NK-92 (cell line): ENCODE data around the gene PDE8B.

ENCODE experiments used
- DNase-seq: peaks from one replicate; lab custom pipeline; 2025; ENCODE audit not compliant: unreplicated experiment; lab: John Stamatoyannopoulos, UW

PDE8B gene

DNA sequence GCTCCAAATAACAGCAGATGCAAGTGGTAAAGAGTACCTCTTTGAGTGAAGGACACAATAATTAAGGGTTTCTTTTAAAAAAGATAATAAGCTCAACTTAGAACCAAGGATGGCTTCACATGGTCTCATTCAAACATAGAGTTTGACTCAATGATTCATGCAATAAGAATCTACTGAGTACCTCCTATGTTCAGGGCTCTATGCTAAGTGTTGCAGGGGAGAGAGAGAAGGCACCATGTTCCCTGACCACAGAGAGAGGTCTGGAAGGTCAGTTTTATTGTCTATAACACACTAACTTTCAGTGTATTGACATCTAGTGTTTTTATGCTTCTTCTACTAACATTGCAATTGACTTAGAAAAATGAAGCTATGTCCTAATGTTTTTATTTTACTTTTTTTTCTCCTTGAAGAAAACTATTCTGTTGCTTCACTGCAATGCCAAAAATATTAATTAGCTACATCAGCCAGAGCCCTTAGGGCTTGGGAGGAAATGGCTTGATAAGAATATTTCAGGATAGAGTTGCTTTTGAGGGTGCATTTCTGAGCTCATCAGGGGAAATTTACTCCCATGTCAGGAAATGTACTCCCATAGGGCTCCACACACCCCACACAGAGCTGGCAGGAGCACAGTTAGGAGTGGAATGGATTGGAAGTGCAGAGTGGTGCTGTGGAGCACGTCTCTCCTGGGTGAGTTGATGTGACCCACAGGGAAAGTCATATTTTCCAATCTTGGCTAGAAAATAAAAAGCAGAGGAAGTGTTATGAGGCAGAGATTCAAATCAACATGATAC, 106.6 kb downstream of the PDE8B start:
- no peak for DNase-seq

DNA sequence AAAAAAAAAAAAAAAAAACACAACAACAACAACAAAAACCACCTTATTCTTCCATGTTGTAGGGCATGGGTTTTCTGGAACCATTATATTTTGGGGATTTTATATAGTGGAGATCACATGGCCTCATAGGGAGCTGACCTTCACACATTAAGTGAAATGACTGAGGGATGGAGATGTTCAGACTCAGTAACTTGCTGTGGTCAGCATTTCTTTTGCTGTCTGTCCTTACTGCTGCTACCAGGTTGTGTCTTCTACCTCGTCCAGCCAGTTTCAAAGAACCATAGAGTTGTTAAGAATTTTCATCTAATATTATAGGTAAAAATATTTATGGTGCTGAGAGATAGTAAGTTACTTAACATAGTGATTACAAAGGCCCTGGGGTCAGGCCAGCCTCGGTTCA, 107.6 kb downstream of the PDE8B start:
- no peak for DNase-seq

DNA sequence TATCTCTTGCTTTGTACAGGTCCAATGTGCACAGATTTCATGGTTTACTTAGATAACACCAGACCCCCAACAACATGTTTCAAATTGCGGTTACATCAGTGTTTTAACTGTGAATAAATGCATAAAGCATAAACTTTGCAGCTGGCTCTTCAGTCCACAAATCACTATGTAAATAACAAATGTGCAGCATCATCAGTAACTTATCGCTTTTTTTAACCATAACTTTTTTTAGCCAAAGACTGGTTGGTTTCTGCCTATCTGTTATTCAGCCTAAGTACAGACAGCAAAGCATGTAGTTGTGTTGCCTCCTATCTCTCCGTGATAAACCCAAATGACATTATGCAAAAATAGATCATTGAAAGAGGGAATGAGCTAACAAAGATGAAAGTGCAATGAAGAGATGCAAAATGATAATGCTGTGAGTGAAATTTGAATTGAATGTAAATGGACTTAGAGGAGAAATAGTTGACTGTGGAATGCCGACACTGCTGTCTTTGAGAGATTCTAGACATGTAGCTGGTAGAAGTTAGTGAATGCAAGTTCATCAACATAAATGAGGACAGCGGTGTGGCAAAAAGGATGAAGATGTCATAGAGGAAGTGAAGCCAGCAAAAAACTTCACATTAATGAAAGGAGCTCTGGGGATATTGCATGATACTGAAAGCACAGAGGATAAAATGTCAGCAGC, 108.8 kb downstream of the PDE8B start:
- DNase-seq: no peak

DNA sequence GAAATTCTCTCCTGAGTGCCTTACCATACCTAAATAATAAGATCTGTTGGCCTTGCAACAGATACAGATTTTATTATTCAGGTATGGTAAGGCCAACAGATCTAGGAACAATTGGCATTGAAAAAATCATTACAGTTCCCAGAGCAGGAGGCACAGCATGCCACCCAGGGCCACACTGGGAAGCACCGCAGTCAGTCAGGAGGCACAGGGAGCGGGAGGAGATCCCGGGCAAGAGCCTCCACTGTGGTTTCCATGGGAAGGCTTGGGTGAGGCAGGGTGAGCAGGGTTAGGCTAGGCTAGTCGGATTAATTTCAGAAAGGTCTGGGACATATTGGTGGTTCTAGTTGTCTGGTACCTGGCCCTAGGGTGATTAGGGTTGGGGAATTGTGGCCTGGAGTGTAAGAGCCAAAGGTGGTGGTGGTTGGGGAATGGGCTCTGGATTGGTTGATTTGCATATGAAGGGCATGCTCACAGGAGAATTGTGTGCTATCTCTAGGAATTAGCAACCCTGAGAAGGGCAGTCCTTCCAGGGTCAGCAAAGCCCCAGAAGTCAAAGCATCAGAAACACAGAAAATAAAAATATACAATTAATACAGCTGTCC, 111.4 kb downstream of the PDE8B start:
- no peak for DNase-seq

DNA sequence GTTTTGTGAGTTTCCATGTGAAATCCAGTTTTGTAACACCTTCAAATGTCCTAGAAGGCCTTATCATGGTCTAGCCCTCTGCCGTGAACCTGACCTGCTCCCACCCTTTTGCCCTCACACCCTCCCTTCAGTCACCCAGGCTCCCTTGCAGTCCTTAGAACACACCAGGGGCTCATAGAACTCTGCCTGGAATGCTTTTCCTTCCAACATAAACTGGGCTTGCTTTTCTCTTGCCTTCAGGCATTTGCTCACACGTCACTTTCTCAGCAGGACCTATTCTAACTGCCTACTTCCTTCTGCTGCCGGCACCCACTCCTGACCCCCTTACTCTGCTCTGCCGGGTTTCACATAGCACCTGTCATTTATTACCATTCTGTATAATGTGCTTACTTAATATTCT, 111.9 kb downstream of the PDE8B start:
- DNase-seq: no peak

DNA sequence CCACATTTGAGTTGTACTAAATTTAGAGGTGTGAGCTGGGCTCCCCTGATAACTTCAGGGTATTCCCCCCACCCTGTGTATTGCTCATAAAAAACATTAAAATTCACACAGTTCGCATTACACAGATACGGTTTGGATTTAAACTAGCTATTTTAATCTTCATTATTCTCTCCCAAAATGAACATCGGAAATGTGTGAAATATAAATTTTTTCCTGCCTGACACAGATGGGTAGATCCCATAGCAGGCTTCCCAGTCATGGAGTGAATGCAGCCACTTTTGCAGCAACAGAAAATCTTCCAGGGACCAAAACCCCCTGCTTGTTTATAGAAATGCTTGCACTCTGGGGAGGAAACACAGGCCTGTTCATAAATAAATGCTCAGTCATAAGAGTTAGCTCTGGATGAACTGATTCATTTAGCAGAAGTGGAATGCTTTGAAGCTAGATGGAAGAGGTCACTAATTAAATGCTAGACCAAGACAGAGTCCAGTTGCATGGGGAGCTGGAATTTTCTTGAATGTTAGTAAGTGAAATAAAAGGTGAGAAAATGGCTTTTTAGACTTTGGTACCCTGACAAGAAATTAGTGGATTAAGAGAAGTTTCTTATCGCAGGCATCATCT, 115.6 kb downstream of the PDE8B start:
- DNase-seq: no peak

DNA sequence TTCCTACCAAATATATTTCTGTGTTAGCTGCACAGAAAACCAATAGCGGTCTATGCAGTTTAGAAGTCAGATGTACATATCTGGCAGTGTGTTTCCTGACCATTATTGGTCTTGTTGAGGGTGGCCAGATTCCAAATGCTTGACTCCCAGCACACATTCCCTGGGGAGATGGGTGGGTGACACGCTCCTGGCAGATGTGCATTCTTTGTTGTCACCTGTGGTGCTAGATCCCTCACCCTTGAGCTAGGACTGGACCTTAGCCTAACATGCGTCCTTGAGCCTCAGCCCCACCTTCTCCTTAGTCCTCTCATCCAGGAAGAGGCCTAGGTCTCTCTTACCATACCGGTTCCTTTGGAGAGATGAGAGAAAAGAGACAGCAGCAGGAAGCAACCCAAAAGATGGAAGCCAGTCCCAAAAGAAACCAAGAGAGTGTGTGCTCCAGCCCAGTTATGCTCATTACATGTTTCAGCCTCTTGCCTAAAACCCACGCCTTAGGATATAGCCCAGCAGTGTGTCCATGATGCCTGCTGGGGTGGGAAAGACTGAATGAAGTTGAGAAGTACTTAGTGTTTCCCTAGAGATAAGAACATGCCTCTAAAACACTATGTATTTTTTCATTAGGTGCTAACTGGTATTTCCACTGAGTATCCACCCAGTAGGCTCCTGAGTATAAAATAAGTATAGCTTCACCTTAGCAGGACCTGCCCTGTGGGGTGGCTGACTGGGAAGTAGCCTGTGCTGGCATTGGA, 116.7 kb downstream of the PDE8B start:
- DNase-seq: no peak

DNA sequence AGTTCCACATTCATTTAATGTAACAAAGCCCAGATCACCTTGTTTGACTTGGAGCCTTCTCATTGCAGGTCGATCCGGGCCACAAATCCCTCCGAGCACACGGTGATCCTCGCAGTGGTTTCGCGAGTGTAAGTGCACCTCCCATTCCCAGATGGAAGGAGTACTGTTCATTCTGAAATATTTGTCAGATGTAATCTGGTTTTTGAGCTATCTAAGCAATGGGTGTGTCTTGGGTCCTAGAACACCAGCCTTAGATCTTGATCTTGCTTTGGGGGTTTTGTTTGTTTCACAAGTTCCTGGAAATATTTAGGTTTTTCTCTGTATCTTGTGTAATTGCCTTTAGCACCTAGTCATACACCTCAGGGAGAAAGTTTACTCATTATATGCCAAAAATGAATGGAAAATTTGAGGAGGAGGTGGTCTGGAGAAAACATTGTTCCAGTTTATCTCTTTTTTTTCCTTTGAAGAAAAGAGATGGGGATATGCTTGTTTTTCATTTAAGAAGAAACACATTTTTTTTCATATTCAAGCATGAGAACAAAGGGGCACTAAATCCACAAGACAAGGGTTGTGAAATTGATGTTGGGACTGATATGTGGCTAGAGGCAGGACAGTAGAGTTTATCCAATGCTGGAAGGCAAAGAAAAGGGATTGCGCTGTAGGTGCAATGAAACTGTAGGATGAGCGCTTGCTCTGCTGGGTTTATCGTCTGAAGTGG, 118.6 kb downstream of the PDE8B start:
- DNase-seq: no peak

DNA sequence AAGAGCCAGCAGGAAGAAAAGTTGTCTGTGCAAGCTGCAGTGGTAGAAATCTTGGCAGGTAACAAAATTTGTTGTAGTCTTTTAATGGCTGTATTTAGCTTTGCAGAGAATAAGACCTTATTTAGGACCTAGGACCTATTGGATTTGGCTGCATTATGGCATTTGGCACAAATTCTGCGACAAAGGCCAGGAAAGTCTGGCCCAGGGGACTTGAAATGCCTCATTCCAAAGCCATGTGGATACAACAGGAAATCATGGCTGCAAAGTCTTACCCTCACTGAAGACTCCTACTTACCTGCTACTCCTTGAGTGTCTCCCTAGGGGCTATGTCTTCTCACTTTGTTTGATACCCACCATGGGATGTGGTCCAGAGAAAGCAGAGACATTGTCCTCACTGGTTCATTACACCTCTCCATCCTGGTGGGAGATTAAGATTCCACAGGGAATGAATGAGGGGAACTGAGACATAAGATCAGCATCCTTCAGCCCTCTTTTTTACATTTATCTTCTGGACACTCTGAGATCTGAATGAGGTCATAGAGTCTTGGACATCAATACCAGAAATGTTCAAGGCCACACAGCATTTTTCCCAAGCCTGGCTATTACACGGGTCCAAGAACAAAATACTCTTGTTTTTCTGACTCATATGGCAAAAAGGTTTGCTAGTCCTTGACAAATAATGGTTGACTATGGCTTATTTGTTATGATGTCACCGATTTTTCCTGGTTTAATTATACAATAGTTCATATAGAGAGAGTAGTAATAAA, 119.4 kb downstream of the PDE8B start:
- no peak for DNase-seq

DNA sequence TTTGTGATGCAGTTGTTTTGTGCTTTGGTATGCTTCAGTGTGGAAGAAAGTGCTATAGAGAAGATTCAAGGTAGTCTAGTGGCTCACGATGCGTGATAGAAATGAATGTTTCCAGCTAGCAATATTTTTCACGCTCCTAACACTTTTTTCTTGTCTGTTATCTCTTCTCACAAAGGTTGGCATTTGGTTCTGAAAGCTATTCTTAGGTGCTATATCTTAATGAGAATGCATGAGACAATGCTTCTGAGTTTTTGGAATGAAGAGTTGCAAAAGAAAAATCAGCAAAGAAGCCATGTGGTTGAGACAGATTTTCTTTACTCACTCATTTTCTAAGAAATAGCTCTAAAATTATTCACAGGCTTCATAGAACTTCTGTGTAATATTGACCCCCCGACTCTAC, 122.6 kb downstream of the PDE8B start:
- no peak for DNase-seq

DNA sequence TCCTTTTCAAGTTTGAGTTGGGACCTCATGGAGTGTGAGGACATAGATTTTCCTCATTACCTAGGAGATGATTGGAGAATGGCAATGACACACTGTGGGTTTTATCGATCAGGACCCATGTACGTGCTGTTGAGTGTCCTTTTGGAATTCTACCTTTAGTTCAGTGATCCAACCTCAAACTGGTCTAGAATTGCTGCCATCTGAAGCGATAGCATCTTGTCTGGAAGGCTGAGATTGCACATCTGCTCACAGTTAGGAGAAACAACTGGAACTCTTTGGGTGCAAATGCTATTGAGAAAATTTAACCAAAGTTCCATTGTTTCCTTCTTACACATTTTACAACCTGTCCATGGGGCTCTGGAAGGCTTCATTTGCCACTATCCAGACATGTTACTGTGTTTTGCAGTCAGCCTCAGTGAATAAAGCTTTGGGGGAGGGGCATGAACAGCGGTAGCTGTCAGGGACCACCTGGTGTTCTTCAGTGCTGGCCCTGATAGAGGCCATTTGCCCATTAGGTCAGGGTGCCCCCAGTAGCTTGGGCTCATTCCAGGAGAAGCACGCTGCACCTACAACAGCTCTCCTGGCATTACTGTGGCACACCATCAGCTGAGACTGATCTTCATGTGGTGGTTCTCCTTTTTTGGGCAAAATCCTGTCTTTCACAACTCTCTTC, 123.1 kb downstream of the PDE8B start:
- DNase-seq: no peak

DNA sequence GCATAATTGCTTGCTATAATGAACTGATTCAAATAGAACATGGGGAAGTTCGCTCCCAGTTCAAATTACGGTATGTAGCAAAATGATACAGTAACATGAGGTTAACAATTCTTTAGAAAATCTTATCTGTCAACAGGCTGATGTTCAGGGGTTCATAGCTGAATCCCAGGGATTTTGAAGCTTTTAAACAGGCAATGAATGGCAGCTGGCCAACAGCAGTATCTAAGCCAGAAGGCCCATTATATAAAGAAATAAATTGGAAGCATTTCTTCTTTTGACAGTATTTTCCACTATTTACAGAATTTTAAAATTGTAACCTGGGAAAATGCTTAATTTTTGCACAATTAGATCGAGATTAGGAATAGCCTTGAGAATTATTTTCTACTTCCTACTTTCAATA, 126.8 kb downstream of the PDE8B start:
- no peak for DNase-seq

DNA sequence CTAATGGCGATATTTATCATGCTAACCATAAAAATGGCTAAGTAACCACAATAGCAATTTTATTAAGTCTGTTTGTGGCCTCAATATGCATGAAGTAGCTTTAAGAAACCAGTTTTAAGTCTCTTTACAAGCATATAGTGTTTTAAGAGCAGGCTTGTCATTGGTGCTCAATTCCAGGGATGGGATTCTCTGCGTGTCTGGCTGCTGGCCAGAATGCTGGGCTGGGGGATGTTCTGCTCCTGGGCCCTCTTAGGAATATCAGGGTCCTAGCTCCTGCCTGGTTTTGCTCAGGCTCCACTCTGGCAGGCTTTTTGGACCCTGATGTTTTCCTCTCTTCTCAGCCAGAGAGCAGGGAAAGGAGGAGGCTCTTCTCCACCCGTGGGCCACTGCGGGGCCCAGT, 127.2 kb downstream of the PDE8B start:
- DNase-seq: no peak

DNA sequence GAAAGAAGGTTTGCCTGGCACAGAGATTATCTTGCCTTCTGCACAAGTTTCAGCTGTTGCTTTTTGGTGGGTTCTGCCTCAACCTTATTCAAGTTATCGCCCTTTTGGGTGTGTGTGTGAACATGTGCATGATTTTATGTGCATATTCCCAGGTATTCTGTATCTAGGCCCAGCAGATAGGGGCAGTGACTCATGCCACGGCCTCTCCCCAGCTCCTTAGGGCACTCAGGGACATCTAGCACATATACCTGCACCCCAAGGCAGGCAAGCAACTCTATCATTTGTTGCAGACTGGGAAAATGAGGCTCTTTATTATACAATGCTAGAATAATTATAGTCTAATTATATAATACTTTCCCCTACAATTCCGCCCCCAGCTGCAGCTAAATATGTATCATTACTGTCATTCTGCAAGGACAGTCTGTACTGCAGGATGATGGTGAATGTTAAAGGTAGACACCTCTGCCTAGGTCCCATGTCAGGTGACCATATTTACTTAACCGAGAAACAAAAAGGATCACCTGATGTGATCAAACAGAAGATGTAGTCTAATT, 128.9 kb downstream of the PDE8B start:
- no peak for DNase-seq

DNA sequence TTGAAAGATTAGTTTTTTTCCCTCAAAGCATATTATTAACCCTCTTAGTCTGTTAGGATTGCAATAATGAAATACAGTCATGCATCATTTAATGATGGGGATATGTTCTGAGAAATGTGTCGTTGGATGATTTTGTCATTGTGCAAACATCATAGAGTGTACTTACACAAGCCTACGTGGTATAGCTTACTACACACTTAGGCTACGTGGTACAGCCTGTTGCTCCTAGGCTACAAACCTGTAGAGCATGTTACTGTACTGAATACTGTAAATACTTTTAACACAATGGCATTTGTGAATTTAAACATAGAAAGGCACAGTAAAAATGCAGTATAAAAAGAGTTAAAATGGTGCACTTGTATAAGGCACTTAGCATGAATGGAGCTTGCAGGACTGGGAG, 132.7 kb downstream of the PDE8B start:
- DNase-seq: no peak

DNA sequence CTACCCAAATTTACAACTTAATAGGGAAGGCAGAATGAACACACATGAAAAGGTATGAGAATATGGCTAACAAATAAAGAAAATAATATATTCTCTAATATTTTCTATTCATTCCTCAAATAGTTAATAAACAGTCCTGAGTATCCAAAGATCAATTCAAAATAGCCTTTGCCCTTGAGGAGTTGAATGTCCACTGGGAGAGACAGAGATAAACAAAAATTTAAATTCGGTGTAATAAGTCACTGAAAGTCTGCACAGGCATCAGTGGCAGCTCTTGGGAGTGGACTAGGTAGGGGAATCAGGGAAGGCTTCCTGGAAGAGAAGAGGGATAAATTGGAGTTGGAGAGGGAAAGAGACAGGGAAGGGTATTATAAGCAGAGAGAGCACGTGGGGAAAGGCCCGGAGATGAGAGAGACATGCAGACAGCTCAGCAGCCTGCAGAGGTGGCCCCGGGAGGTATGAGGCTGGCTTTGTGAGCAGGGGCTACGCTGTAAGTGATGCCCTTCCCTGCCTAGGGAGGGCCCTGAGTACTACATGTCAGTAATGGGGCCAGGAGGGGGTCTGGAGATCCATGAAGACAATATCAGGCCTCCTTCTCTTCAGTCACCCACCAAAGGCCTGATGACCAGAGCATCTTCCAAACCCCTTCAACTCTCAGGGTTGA, 137.1 kb downstream of the PDE8B start:
- DNase-seq: no peak

DNA sequence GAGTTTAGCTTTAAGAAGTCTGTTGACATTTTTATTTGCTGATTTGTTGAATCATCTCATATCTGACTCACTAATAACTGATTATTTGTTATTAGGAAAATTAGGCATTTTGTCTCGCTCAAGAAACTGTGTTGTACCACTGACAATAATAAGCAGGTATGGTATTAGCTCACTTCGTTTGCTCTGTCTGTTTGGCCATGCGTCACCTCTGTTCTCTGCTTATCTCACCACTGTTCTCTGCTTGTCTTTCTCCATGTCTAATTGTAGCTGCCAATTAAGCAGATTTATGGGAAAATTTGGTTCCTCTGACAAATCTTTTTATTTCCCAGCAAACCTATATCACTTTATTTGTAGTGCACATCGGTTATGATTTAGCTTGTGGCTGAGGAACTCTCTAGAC, 142.8 kb downstream of the PDE8B start:
- DNase-seq: no peak

DNA sequence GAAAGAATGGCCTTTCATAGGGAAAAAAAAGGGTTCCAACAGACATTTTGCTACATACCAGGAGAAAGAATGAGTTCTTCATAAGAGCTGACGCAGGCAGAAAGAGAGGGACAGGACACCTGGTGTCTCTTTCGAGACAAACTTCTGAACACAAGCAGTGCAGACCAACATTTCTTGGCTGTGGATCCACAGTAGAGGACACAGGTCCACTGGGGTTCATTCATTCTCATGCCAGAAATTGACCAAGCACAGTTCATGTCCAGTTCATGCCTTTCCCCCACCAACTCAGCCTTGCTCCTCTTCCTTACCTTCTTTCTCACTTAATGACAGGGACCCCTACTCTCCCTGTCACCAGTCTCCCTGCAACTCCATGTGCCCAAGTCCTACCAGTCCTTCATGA, 144.0 kb downstream of the PDE8B start:
- DNase-seq: no peak
